NB4 (cell line): ENCODE measurements around the gene RPL18.

ENCODE experiments used
- CTCF ChIP-seq: IDR thresholded peaks from one replicate; pipeline ENCODE4 v1.5.1; 2012; ENCODE audit warnings: low read depth, low read length
- MAX ChIP-seq: IDR thresholded peaks from 2 replicates; pipeline ENCODE4 v1.6.1; 2011; ENCODE audit warnings: low read depth, low read length

- no peak for TF ChIP-seq CTCF
- no peak for TF ChIP-seq MAX
Observed at GRCh38 chr19:48630296-48631063, 11.5 kb upstream of the RPL18 start.
